ENCODE measurements around the gene ZBBX. TPM values are rescaled to one million over a fixed set of nuclear protein-coding genes. Genes with fewer than 3 reads are reported as not detected.

ZBBX gene
- total RNA-seq, 1 experiment from 2014 or later = not detected

GRCh38 chr3:167318306-167318705, 61.8 kb downstream of the ZBBX start:
- no peak for DNase-seq (ENCODE audit: low read depth)

- no peak for DNase-seq (ENCODE audit: low read depth)
Observed at GRCh38 chr3:167306319-167306718, 73.8 kb downstream of the ZBBX start.

DNA sequence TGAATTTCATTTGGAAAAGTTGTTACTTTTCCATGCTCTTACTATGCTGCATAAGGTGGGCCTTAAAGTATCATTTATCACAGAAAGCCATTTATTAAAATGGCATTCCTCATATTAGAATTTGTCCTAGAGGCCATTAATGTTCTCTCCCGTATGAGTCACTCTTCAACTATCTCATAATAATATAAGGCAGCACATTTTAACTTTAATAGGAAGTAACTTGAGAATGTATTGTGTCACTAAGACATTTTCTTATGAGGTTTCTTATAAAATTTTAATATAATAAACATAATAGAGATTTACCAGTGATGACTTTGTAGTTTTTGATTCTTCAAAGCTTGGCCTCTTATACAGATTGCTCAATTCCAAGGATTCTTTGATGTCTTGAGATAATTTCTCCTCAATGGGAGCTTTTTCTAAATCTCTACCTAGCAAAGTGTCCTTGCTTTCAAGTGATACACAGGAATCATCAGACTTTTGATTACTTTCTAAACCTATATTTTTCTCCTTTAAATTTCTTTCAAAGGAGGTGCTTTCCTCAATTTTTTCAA, 74.7 kb downstream of the ZBBX start:
- DNase-seq (ENCODE audit: low read depth) = no peak

DNA sequence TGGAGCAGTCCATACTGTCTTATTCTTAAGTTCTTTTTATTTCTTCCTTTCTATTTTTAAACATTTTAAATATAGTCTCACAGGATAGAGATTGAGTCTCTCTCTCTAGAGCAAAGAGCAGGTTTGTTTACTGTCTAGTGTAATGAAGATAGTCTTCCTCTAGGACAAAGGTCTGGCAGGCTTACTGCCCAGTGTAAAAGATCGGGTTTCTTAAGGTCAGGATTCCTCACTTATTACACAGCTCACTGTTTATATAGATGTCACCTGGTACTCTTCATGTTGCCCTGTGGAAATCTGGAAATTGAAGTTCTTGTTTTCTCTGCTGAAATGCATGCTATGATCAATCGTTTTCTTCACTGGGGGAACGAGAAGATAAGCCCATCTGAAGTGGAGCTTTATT, 76.0 kb downstream of the ZBBX start:
- DNase-seq (ENCODE audit: low read depth) = no peak

- DNase-seq (ENCODE audit: low read depth) = no peak
Observed at GRCh38 chr3:167302678-167303077, 77.4 kb downstream of the ZBBX start.

GRCh38 chr3:167300207-167300606, 79.9 kb downstream of the ZBBX start:
- no peak for DNase-seq (ENCODE audit: low read depth)

GRCh38 chr3:167289435-167289834, 90.7 kb downstream of the ZBBX start:
- no peak for DNase-seq (ENCODE audit: low read depth)

DNA sequence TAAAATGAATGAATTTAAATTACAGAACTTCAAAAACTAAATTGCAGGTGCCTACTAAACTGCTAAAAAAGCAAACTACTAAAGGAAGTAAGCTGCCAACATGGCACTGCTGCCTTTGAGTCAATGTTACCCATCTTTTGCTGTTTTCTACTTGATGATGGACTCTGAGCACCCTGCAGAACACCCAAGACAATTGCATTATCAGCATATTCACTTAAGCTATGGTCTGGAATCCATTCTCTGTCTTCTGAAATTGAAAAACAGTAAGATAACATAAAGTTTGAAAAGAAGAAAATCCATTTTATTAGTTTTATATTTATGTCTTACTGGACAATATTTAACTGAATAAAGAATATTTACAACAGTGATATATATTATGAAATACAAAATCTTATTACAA, 91.4 kb downstream of the ZBBX start:
- no peak for DNase-seq (ENCODE audit: low read depth)

- no peak for DNase-seq (ENCODE audit: low read depth)
Observed at GRCh38 chr3:167287308-167287707, 92.8 kb downstream of the ZBBX start.

- no peak for DNase-seq (ENCODE audit: low read depth)
Observed at GRCh38 chr3:167274141-167274874, 105.8 kb downstream of the ZBBX start.

DNA sequence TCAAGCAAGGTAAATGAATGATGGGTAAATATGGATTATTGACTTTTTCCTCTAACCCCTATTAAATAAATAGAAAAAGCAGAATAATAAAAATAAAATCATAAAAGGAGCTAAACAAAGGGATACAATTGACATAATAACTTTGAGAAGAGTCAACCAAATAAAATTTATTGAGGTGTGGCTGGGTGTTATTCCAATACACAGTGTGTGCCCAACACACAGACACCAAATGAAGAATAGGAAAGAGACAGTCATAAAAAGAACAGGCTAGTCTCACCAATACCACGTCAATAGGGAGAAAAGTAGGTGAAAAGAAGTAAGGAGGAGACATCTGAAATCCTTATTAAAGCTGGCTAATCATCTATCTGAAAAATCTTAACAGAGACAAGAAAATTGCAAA, 127.1 kb downstream of the ZBBX start:
- DNase-seq (ENCODE audit: low read depth) = no peak

DNA sequence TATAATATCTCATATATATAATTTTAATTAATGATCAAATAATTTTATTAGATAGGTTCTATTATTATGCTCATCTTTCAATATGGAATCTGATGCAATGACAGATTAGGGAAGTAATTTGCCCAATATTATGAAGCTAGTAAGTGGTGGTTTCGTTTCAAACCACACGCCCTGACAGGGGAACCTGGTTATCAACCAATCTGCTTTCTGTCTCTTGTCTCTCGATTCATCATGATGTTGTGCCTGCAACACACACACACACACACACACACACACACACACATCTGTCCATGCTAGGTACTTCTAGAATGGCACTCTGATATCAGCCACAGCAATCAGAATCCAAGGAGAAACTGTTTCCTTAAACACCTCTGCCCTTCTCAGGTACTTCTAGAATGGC, 128.4 kb downstream of the ZBBX start:
- DNase-seq (ENCODE audit: low read depth) = no peak

- no peak for DNase-seq (ENCODE audit: low read depth)
Observed at GRCh38 chr3:167246252-167246651, 133.8 kb downstream of the ZBBX start.

DNA sequence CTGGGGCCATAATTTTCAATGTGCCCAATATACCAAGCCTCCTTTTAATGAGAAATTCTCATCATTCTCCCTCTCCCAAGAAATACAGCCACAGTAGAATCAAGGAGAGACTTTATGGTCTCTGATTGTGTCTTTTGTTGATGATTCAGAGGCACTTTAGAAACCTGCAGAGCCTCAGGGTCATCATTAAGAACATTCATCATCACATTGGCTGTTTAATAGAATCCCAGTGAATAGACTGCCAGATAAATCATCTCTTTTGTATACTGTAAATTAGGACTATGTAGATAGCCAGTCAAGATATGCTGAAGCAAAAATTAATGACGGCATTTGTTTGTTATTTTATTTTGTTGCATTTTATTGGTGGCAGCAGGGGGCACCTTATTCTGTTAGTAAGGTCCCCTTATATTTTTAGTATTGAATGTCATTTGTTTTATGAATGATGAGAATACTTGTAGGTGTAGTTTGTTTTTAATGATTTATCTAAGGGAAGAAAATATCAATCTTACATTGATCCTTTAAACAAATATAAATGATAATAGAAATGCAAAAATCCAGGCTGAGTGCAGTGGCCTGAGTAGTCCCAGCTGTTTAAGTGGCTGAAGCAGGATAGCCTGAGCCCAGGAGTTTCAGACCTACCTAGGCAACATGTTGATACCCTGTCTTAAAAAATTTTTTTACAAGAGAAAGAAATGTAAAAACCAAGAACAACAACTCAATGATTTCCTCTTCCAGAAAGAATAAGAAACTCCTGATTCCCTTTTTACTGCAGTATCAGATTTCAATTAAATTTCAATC, 138.8 kb downstream of the ZBBX start:
- DNase-seq (ENCODE audit: low read depth) = no peak

DNA sequence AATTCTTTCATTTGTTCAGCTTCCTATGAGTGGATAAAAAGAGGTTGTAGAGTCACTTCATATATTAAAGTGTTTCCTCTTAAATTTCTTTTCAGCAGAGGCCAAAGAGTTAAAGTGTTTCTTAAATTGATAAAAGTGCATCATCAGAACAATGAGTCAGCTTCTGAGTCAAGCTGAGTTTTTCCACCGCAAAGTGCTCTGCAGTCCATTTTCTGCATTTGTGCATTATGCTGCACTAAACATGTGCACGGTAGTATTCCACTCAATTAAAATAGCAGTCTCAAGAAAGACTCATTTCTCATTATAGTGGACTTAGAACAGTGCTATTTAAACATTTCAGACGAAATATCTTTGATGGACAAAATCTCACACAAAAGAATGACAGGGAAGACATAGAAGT, 152.0 kb downstream of the ZBBX start:
- peak; percentile 83 for DNase-seq (ENCODE audit: low read depth)

DNA sequence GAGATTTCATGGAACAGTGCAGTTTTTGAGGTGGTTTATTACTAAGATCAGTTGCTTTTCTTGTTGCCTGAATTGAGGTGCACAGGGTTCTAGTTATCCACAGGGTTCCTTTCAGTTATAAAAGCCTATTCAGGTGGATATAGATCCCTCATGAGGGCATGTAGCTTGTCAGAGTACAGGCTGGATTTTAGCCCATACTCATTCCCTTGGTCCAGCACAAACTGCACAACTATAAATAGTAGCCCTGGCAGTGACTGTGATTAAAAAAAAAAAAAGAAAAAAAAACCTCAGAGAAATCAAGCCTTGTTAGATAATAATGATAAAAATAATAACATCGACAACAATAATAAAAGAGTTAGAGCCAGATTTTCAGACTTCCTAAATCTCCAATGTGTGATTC, 154.3 kb downstream of the ZBBX start:
- DNase-seq (ENCODE audit: low read depth) = no peak

DNA sequence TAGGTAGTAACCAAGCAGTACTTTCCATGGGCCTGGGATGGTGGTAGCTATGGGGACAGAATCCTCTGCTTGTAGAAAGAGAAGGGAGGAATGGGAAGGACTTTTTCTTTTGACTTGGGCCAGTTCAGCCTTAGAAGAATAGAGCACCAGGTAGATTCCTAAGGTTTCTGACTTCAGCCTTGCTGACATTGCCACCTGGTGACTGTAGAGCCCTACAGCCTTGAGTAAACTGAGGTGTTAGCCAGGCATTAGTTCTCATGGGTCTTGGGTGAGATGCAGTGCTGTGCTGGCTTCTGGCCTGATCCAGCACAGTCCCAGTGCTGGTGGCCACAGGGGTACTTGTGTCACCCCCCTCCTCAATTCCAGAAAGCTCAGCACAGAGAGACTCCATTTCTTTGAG, 171.1 kb downstream of the ZBBX start:
- DNase-seq (ENCODE audit: low read depth) = no peak

DNA sequence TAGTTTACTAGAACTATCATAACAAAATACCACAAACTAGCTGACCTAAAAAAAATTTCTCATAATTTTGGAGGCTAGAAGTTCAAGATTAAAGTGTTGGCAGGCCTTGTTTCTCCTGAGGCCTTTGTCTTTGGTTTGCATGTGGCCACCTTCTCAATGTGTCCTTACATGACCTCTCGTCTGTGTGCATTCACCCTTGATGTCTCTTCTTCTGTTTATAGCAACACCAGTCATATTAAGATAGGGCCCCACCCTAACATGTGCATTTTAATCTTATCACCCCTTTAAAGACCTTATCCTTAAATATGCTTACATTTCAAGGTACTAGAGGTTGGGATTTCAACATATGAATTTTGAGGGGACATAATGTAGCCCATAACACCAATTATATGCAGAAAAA, 177.0 kb downstream of the ZBBX start:
- DNase-seq (ENCODE audit: low read depth) = no peak

DNA sequence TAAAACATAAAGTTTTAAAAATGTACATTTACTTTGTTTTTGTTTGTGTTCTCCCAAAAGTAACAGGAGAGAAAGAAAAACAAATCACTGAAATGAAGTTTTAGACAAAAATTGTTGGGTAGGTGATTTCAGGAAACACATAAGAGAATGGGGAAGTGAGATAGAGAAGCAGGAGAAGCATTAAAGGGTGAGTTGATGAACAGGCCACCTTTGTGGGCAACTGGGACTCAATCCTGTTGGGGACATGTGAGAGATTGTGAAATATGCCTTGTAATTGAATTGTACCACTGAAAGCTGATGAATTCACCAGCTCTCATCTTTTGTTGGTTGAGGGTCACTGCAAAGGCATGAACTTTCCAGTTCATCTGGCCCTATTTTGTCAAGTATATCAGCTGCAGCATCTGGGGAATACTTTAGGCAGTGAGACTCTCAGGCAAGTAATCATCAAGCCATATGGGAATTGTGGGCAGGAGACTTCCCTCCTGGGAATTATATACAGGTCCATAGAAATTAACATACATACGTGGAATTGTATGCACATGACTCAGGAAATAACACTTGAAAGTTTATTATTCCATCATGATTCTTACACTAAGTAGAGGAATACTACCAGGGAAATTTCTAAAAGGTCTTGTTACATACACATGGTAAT, 181.0 kb downstream of the ZBBX start:
- DNase-seq (ENCODE audit: low read depth) = no peak

Measured in RPMI7951 (cell line).